Activated CD8-positive, alpha-beta memory T cell treated with anti-CD3 and anti-CD28 coated beads, Interleukin-2, amount 50 U/mL, for 4 hours (primary cell): ENCODE data around the gene FCHO1.

ENCODE experiments used
- DNase-seq: peaks from one replicate; pipeline ENCODE4 v3.0.0-alpha.2; 2020

Gene FCHO1, protein sequence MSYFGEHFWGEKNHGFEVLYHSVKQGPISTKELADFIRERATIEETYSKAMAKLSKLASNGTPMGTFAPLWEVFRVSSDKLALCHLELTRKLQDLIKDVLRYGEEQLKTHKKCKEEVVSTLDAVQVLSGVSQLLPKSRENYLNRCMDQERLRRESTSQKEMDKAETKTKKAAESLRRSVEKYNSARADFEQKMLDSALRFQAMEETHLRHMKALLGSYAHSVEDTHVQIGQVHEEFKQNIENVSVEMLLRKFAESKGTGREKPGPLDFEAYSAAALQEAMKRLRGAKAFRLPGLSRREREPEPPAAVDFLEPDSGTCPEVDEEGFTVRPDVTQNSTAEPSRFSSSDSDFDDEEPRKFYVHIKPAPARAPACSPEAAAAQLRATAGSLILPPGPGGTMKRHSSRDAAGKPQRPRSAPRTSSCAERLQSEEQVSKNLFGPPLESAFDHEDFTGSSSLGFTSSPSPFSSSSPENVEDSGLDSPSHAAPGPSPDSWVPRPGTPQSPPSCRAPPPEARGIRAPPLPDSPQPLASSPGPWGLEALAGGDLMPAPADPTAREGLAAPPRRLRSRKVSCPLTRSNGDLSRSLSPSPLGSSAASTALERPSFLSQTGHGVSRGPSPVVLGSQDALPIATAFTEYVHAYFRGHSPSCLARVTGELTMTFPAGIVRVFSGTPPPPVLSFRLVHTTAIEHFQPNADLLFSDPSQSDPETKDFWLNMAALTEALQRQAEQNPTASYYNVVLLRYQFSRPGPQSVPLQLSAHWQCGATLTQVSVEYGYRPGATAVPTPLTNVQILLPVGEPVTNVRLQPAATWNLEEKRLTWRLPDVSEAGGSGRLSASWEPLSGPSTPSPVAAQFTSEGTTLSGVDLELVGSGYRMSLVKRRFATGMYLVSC

DNA sequence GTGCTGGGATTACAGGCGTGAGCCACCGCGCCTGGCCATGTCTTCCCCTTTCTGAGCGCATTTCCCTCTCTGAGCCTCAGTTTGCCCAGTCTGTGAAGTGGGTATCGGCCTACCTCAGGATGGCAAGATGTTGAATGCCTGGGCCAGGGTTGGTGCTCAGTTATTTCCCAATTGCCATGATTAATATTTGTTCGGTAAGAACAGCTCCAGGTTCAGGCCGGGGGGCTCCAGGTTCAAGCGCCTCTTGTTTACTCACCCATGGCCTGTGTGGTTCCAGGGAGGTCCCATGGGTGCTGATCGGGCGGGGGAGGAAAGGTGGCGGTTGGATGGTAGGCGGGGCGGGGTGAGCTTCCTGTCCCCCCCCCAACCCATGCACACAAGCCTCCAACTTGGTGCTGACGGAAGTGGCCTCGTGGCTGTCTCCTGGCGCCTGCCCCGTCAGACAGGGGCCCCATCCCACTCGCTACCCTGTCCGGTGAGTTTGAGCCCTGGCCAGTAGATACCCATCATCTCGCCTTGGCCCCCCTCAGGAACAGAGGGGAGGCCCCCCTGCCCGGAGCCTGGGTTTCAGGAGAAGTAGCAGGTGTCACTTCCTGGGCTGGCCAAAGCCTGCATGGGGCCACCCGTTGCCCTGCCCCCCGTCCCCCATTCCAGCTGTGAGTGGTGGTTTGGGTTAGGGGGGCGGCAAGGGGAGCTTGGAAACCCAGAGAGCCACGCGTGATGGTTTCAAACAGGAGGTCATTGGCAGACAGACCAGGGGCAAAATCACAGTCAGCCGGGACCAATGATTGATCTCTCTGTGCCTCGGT is at the start of gene FCHO1:
FCHO1 (plus strand) TSS at position 375 of the 809 bp plus-strand sequence. CDS start 3,688 bp downstream, outside the sequence.
- peak; percentile 87 for DNase-seq

DNA sequence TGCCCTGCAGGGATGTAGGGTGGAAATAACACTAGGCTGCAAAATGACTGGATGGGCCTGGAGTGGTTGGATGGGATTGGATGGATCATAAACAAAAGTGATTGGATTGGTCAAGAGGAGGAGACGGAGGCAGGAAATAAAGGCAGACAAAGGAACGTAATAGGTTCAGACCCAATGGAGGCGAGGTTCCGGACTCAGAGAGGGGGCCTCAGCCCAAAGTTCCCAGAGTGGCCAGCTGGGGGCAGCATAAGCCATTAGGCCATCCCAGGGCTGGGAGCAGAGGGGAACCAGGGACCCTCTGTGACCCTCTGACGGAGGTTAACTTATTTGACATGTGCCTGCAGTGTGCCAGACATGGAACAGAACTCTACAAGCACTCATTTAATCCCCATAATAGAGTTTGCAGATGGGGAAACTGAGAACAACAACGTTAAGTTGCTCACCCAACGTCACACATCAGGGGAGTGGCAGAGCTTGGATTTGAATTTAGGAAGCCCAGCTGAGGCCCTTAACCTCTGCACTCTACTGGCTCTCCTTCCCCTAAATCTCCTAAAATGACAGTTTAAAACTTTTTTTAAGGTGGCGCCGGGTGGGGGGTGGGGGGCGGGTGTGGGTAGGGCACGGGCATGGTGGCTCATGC is 47.3 kb upstream of the FCHO1 start:
- peak; percentile 76 for DNase-seq

DNA sequence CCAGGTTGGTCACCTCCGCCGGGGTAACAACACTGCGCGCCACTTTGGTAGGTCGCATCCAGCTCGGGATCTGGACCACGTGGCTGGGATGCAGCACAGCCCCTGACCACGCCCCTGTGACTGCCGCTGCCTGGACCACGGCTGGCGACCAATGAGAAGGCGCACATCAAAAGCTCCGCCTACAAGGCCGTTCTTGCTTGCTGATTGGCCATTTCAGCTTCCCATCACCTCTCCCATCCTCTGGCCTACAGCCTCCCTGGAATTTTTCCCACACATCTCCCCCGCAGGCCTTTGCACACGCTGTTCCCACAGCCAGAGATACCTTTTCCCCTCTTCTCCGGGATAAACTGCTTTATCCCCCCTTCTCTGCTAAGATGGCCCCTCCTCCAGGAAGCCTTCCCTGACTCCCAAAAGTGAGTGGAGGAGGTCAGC is 44.5 kb upstream of the FCHO1 start:
- DNase-seq = no peak

DNA sequence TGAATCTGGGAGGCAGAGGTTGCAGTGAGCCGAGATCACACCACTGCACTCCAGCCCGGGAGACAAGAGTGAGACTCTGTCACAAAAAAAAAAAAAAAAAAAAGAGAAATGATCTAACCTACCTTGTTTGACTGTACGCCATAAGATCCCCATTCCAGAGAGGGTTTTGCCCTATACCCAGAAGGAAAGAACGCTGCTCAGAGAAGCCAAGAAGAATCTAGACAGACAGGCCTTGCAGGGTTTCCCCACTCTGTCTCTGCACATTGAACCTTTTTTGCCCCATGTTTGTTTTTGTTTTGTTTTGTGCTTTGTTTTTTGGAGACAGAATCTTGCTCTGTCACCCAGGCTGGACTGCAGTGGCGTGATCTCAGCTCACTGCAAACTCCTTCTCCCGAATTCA is 39.4 kb upstream of the FCHO1 start:
- no peak for DNase-seq

DNA sequence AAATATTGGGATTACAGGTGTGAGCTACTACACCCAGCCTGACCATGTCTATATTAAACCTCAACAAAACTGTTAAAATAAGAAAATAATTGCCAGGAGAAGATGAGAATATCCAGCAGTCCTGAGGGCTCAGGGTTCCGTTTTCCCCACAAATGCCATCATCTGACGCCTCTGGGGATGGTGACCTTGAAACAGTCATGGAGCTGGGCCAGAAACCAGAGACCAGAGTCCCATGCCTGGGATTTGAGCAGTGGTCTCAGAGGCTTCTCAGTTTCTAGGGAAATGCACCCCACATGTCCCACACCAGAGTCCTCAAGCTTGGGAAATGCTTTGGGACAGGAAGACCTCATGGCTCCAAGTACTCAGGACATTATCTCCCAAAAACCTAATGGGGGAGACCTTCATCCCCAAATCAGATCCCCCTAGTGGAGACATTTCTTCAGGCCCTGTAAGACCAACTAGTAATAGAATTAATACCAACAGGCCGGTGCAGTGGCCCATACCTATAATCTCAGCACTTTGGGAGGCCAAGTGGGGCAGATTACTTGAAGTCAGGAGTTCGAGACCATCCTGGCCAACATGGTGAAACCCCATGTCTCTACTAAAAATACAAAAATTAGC is 34.9 kb upstream of the FCHO1 start:
- no peak for DNase-seq

DNA sequence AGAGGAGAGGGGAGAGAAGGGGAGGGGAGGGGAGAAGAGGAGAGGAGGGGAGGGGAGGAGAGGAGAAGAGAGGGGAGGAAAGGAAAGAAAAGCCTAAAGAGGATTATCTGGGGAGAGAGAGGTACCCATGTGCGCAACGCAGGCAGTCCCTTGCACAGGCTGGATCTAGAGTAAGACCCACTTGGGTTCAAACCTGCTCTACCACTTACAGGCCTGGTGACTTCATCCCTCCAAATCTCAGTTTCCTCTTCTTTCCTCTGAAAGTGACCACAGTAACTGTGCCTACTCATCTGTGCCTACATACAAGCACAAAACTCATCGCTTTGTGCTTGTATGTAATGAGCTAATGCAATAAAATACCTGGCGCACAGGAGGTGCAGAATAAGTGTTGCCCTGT is 32.7 kb upstream of the FCHO1 start:
- no peak for DNase-seq

DNA sequence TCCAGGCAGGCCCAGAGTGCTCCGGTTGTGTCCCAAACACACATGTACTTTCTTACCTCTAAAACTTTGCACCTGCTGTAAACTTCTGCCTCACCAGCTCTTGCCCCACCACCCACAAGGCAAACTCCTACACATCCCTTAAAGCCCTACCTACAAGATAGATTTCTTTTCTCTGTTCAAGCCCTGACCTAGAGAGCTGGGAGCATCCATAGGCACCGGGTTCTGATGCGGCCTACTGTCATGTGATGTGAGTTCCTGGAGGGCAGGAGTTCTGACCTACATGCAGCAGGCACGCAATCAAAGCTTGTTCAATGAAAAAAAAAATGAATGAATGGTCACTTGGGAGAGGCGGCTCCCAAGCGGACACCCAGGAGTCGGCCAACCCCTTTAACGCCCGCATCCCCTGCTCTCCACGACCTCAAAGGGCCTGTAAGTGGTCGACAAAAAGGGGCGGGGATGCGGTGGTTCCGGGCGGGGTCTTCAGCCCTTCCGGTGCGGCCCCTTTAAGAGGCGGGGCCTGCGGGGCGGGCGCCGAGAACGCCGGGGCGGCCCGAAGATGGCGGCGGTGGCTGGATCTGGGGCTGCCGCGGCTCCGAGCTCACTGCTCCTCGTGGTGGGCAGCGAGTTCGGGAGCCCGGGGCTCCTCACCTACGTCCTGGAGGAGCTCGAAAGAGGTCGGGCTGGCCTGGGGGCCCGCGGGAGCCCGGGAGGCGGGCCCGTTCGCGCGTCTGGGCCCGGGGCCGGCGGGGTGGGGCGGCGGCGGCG is 32.1 kb upstream of the FCHO1 start, which contains the start of gene MAP1S:
MAP1S (plus strand) TSS at position 534 of the 765 bp plus-strand sequence; CDS start at position 557, 23 bp downstream.
- peak; percentile 68 for DNase-seq

DNA sequence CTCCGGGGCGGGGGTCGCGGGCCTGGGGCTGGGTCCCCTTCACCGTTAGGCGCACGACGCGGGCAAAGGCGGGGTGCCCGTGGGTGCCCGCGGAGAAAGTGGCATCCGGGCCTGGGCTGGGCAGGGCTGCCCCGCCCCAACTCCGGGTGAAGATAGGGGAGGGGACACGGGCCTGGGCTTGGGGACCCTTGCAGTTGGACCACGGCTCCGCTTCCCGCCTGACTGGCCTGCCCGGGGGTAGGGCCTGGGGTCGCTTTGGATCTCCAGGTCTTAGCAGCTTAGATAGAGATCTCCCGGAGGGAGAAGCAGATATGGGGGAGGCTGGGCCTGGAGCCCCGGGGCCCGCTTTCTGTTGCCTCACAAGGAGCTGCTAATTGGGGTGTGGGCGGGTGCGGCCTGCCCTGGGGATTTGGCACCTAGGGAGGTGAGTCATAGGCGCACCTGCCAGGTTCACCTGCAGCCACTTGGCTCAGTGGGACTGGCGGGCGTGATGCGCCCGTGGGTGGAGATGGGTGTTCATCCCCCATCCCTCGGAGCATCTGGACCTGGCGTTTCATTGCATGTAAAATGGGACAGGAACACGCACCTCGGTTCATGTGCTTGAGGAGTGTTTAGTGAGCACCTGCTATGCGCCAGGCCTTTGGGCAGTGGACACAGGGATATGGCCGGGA is 31.4 kb upstream of the FCHO1 start:
- peak; percentile 67 for DNase-seq

DNA sequence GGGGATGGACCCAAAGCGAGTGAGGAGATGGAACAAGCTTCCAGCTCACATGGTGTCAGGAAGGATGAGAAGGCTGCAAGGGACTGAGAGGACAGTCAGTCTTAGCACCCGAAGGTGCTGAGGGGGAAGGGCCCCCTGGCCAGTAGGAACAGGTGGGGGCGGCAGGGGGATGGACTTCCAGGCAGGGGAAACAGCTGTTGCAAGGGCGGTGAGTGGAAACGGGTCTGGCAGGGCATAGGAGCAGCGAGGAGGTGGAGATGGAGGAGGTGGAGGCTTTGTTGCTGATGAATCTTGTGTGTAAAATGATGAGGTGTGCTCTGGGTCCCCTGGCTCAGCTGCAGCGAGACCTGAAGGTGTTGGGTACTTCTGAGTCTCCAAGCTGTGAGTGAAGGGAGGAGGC is 30.8 kb upstream of the FCHO1 start:
- DNase-seq = no peak

DNA sequence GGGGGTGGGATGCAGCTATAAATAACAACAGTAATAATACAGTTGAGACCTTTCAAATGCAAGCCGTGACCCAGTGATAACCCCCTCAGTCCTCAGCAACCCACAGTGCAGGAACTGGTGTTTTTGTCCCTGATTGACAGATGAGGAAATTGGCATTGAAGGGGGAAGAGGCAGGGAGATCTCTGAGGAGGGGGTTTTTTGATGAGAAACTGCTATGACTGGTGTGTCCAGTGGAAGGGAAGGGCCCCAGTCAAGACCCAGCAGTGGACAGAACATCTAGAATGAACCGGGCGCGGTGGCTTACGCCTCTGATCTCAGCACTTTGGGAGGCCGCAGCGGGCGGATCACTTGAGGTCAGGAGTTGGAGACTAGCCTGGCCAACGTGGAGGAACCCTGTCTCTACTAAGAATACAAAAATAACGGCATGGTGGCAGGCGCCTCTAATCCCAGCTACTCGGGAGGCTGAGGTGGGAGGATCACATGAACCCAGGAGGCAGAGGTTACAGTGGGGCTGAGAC is 30.1 kb upstream of the FCHO1 start:
- DNase-seq = no peak

DNA sequence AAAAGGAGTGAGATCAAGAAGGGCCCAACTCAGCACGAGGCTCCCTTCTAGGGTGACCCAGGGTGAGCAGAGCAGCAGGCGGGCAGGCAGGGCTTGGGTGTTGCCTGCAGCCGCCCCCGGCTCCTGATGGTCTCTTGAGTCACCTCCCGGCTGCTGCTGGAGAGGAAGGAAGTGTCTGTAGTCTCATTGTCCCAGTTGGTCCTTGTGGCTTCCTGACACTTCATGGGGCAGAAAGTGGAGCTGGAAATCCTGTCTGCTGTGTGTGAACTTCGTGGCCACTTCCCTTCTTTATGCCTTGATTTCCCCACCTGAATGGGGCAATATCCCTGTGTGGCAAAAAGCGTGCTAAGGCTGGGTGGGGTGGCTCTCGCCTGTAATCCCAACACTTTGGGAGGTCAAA is 29.5 kb upstream of the FCHO1 start:
- no peak for DNase-seq

DNA sequence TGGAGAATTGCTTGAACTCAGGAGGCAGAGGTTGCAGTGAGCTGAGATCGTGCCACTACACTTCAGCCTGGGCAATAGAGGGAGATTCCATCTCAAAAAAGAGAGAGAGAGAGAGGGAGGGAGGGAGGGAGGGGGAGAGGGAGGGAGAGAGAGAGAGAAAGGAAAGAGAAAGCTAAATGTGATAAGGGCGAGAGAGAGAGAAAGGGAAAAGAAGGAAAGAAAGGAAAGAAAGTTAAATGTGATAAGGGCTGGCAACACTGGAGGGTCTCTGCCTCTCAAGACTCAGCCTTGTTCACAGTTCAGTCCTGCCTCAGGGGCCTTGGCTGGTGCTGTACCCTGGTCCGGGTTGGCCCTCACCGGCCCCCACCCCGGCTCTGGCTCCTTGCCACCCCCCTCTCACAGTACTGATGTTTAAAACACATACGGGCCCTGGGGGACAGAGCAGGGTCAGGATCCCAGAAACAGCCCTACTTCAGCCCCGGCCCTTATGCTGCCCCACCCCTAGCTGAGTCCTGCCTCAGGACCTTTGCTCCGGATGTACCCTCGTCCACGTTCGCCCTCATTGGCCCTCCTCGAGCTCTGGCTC is 28.5 kb upstream of the FCHO1 start:
- no peak for DNase-seq

DNA sequence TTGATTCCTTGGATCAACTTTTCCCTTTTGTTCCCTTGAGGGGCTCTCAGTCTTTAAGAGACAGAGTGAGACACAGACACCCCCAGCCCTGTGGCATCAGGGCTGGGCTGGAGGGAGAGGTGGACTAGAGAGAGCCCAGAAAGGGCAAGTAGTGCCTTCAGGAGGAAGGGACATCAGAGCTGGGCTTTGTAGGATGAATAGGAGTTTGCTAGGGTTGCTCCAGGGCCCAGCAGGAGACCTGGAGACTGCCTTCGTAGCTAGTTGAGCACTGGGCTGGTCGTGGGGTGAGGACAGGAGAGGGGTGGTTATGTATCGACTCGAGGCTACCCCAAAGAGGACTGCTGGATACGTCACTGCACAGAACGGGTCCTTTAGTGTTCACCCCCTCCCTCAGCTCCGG is 26.6 kb upstream of the FCHO1 start:
- DNase-seq = no peak

DNA sequence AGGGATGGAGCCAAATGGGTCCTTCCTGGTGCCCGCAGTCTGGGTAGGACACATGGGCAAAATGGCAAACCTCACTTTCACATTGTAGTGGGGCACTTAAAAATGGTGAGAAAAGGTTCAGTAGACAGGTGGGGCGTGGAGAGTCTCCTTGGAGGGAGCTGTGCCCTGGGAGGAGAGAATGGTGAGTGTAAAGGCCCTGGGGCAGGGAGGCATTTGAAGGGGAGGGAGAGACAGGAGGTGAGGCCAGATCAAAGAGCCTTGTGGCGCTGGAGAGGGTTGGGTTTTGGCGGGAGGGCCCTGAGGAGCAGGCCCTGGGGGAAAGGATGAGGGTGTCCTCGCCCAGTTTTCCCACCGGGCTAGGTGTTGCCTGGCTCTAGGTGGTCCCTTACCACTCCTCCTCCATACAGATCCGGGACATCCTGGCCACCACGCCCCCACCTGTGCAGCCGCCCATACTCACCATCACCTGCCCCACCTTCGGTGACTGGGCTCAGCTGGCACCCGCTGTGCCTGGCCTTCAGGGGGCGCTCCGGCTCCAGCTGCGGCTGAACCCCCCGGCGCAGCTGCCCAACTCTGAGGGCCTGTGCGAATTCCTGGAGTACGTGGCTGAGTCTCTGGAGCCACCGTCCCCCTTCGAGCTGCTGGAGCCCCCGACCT is 25.7 kb upstream of the FCHO1 start:
- no peak for DNase-seq

DNA sequence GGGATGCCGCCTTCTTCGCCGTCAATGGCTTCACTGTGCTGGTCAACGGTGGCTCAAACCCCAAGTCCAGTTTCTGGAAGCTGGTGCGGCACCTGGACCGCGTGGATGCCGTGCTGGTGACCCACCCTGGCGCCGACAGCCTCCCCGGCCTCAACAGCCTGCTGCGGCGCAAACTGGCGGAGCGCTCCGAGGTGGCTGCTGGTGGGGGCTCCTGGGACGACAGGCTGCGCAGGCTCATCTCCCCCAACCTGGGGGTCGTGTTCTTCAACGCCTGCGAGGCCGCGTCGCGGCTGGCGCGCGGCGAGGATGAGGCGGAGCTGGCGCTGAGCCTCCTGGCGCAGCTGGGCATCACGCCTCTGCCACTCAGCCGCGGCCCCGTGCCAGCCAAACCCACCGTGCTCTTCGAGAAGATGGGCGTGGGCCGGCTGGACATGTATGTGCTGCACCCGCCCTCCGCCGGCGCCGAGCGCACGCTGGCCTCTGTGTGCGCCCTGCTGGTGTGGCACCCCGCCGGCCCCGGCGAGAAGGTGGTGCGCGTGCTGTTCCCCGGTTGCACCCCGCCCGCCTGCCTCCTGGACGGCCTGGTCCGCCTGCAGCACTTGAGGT is 25.0 kb upstream of the FCHO1 start:
- no peak for DNase-seq

DNA sequence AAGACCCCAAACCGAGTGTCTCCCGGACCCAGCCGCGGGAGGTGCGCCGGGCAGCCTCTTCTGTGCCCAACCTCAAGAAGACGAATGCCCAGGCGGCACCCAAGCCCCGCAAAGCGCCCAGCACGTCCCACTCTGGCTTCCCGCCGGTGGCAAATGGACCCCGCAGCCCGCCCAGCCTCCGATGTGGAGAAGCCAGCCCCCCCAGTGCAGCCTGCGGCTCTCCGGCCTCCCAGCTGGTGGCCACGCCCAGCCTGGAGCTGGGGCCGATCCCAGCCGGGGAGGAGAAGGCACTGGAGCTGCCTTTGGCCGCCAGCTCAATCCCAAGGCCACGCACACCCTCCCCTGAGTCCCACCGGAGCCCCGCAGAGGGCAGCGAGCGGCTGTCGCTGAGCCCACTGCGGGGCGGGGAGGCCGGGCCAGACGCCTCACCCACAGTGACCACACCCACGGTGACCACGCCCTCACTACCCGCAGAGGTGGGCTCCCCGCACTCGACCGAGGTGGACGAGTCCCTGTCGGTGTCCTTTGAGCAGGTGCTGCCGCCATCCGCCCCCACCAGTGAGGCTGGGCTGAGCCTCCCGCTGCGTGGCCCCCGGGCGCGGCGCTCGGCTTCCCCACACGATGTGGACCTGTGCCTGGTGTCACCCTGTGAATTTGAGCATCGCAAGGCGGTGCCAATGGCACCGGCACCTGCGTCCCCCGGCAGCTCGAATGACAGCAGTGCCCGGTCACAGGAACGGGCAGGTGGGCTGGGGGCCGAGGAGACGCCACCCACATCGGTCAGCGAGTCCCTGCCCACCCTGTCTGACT is 24.1 kb upstream of the FCHO1 start:
- DNase-seq = no peak

DNA sequence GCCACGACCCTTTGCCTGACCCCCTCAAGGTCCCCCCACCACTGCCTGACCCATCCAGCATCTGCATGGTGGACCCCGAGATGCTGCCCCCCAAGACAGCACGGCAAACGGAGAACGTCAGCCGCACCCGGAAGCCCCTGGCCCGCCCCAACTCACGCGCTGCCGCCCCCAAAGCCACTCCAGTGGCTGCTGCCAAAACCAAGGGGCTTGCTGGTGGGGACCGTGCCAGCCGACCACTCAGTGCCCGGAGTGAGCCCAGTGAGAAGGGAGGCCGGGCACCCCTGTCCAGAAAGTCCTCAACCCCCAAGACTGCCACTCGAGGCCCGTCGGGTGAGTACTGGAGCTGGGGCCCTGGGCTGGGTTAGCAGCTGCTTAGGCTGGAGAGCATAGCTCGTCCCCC is 23.4 kb upstream of the FCHO1 start:
- DNase-seq = no peak

DNA sequence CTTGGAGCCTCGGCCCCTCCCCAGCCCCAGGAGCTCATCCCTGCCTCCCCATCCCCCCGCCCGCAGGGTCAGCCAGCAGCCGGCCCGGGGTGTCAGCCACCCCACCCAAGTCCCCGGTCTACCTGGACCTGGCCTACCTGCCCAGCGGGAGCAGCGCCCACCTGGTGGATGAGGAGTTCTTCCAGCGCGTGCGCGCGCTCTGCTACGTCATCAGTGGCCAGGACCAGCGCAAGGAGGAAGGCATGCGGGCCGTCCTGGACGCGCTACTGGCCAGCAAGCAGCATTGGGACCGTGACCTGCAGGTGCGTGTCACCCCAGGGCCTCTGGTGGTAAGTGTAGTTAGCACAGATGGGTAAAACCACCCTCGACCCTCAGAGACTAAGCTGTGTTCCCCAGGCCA is 18.1 kb upstream of the FCHO1 start:
- no peak for DNase-seq
